ENCODE measurements around the gene KCNT1.

DNA sequence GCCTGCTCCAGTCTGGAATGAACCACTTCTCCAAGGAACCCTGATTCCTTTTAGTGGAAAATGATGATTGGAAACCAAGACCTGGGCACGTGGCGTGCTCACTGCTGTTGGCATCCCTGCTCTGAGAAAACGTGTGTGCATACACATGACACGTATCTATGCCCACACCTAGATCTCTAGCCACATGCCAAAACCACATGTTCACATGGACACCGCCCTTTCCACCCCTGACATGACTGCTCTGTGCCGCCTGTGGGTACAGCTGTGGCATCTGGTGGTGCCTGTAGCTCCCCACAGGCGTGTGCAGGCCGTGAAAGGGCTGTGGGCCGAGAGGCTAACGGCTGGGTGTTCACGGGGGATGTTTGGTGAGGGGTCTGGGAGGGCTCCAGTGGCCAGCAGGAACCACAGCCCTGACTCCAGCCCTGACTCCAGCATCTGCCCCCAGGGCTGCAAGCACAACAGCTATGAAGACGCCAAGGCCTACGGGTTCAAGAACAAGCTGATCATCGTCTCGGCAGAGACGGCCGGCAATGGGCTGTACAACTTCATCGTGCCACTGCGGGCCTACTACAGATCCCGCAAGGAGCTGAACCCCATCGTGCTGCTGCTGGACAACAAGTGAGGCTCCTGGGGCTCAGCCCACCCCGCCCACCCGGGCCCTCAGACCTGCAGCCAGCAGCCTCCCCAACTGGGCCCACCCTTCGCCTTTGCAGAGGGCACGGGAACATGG, 75.1 kb downstream of the KCNT1 start:
- TF ChIP-seq POLR2A (IDR thresholded peaks at IDR 0.05) = no peak
- TF ChIP-seq, protein P1, sequence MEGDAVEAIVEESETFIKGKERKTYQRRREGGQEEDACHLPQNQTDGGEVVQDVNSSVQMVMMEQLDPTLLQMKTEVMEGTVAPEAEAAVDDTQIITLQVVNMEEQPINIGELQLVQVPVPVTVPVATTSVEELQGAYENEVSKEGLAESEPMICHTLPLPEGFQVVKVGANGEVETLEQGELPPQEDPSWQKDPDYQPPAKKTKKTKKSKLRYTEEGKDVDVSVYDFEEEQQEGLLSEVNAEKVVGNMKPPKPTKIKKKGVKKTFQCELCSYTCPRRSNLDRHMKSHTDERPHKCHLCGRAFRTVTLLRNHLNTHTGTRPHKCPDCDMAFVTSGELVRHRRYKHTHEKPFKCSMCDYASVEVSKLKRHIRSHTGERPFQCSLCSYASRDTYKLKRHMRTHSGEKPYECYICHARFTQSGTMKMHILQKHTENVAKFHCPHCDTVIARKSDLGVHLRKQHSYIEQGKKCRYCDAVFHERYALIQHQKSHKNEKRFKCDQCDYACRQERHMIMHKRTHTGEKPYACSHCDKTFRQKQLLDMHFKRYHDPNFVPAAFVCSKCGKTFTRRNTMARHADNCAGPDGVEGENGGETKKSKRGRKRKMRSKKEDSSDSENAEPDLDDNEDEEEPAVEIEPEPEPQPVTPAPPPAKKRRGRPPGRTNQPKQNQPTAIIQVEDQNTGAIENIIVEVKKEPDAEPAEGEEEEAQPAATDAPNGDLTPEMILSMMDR (IDR thresholded peaks at IDR 0.05) = no peak
